Psoas muscle (tissue), 8 donors: ENCODE measurements around the gene ARHGAP21. TPM values are rescaled to one million over a fixed set of nuclear protein-coding genes. Genes with fewer than 3 reads are reported as not detected.
"Not testable (repeated sequence)": the region's sequence is repeated elsewhere in the genome, so short reads cannot be mapped to it uniquely, and the experiment has no call there.

Experiments
- ATAC-seq, 4 donors: fragments of 200-7000 bp; cut with Tn5 transposase; one replicate each; pipeline ENCODE4 v1.9.1; 2020; ENCODE audit warnings: moderate library complexity in 3 of 4, mild to moderate bottlenecking in 2 of 4
- DNase-seq, 2 donors: peaks; one replicate each; pipeline ENCODE4 v3.0.0-alpha.2; 2020
- H3K27ac ChIP-seq: fragments of 200-600 bp; one replicate; pipeline ENCODE4 v1.8.0; 2022
- H3K27me3 ChIP-seq, 3 donors: fragments of 200-600 bp in 1 of 3; one replicate each; pipeline versions ENCODE4 v1.6.1 to v1.8.0; 2013 to 2022; ENCODE audit warnings: low read length in 2 of 3, mild to moderate bottlenecking in 2 of 3, moderate library complexity in 1 of 3; ENCODE audit not compliant: insufficient read depth in 3 of 3
- H3K36me3 ChIP-seq, 2 donors: fragments of 200-600 bp in 1 of 2; one replicate each; pipeline versions ENCODE4 v1.6.1 to v1.8.0; 2013 to 2022; ENCODE audit warnings: low read depth in 1 of 2, mild to moderate bottlenecking in 1 of 2, moderate library complexity in 1 of 2; ENCODE audit not compliant: insufficient read depth in 1 of 2
- H3K4me1 ChIP-seq: fragments of 200-600 bp; one replicate; pipeline ENCODE4 v1.8.0; 2022
- H3K4me3 ChIP-seq: fragments of 200-600 bp; one replicate; pipeline ENCODE4 v1.8.0; 2022; ENCODE audit warnings: mild to moderate bottlenecking
- H3K9me3 ChIP-seq: fragments of 200-600 bp; one replicate; pipeline ENCODE4 v1.8.0; 2022
- WGBS, 3 donors: extraction: QIAGEN DNeasy Blood & Tissue Kit; methylation state at CpG; one replicate each; pipeline versions ENCODE4 v1.1.6 to v1.1.7; 2013; 5-methylcytosine and 5-hydroxymethylcytosine counted together
- intact Hi-C, 2 donors: fragments of 100-400 bp; cut with DNase I; formaldehyde crosslinking; loops; one replicate each; pipeline versions ENCODE4 v1.11.0 to v1.14.2; 2022
- polyA plus RNA-seq, 3 donors: library from polyadenylated mRNA; stranded (reverse); fragments of 200-250 nt; gene quantifications; one replicate each; pipeline ENCODE4 v1.2.3, GENCODE V29; 2013
- total RNA-seq, 4 donors: library from RNA; stranded (reverse); fragmentation: NEBNext Ultra II Directional in 2 of 4; extraction: Animal tissue kit (Norgen Biotek cat#: 25700) in 2 of 4; gene quantifications; one replicate each; pipeline versions ENCODE4 v1.2.1 to v1.2.4, GENCODE V29; 2021 to 2023
- TF ChIP-seq, protein P1 (sequence below): fragments of 200-600 bp; IDR thresholded peaks from one replicate; pipeline ENCODE4 v1.8.0; 2022; ENCODE audit warnings: antibody characterized with exemption
- donor health status: healthy with polysubstance abuse.
- donor health status: DM: no; HTN: no; CAD: no; lungs with moderate emphysema.
- donor health status: Bipolar disorder and iron deficiency.
- donor health status: healthy.
- donor health status: DM: yes; HTN: yes; CAD: no.
- donor health status: DM: no; HTN: no; CAD: no.
- donor health status: DM: no; HTN: no; CAD: no.
- donor health status: DM: yes; HTN: yes; CAD: no.

ARHGAP21 gene
- total and polyA plus RNA-seq, 7 donors: 16.1 to 44.7 (median 34.2) TPM

DNA sequence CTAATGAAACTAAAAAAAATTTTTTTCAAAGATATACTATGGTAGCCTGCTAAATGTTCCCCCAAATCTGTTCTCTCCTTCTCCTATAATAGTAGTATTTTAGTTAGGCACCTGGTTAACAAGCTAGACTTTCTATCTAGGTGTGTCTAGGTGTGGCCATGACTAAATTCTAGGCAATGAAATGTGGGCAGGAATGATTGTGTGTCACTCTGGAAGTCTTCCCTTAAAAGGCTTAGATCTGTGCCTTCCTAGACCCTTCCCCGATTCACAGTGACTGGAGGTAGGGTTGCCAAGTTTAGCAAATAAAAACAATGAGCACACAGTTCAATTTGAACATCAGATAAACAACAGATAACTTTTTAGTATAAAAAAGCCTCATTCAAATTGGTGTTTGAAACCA is 8.3 kb upstream of the ARHGAP21 start:
- Histone ChIP-seq H3K36me3 (no peaks in the 10 kb centered on the region), H3K27me3 (no peaks in the 10 kb centered on the region), H3K4me1 (no peaks in the 10 kb centered on the region), H3K9me3 (no peaks in the 10 kb centered on the region), H3K27ac (no peak overlapping the region), H3K4me3 (no peak overlapping the region)
- TF ChIP-seq, protein P1, sequence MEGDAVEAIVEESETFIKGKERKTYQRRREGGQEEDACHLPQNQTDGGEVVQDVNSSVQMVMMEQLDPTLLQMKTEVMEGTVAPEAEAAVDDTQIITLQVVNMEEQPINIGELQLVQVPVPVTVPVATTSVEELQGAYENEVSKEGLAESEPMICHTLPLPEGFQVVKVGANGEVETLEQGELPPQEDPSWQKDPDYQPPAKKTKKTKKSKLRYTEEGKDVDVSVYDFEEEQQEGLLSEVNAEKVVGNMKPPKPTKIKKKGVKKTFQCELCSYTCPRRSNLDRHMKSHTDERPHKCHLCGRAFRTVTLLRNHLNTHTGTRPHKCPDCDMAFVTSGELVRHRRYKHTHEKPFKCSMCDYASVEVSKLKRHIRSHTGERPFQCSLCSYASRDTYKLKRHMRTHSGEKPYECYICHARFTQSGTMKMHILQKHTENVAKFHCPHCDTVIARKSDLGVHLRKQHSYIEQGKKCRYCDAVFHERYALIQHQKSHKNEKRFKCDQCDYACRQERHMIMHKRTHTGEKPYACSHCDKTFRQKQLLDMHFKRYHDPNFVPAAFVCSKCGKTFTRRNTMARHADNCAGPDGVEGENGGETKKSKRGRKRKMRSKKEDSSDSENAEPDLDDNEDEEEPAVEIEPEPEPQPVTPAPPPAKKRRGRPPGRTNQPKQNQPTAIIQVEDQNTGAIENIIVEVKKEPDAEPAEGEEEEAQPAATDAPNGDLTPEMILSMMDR: no peak
- no peak for DNase-seq
- no peak for ATAC-seq
- intact Hi-C loops: no loop called here
- WGBS, 3 donors: 77 to 87% (median 84%) methylated on average over 1 of the region's 1 CpG

DNA sequence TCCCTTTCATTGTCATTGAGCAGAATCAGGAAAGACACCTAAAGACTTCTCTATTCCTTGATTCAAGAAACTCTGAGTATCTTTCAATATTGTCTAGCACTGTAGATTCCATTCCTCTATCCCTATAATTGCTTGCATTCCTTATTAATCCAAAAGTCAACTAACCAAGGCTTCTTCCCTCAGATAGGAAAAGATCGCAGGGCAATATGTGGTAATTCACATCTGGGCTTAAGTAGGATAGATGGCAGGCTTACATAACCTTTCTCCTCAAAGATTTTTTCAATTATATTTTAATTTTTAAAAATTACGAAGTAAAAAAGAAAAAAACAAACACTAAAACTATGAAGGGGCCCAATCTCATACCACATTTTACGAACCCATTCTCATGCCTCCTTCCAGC is 7.1 kb upstream of the ARHGAP21 start:
- H3K4me1 ChIP-seq: no peaks in the 10 kb centered on the region
- TF ChIP-seq, protein P1: no peak
- H3K27ac ChIP-seq: no peak overlapping the region
- ATAC-seq (no peak), DNase-seq (no peak)
- no peak overlapping the region for H3K4me3 ChIP-seq
- H3K27me3 ChIP-seq: no peaks in the 10 kb centered on the region
- no peaks in the 10 kb centered on the region for H3K9me3 ChIP-seq
- H3K36me3 ChIP-seq: no peaks in the 10 kb centered on the region
- WGBS, 3 donors: 95 to 99% (median 99%) methylated on average over 3 of the region's 3 CpGs
- intact Hi-C loops: no loop called here

DNA sequence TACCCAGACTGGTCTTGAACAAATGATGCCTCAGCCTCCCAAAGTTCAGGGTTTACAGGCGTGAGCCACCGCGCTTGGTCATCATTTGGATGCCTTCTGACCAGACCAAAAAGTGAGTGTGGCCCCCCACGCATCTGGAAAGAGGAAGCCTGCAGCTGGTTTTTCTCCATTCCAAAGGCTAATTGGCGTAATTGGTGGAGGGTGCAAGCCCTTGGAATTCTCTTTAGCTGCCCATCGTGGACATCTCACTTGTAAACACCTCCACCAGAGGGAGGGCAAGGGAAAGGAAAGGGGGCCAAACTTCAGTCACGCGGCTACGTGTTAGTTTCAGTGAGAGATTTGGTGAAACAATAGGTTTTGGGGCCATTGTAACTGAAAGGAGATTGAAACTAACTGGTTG is 4.1 kb upstream of the ARHGAP21 start:
- intact Hi-C loops: loop anchor here (10.0 kb wide), 2 partner anchors 287 to 357 kb away; partner anchors contain the start of genes ENKUR (in 1 of the 2) and THNSL1 (in 1 of the 2)
- 79% methylated on average over 9 of the region's 9 CpGs for WGBS, 3 donors
- no peak overlapping the region for H3K4me3 ChIP-seq
- H3K9me3 ChIP-seq: no peaks in the 10 kb centered on the region
- no peaks in the 10 kb centered on the region for H3K4me1 ChIP-seq
- no peaks in the 10 kb centered on the region for H3K36me3 ChIP-seq
- no peak for ATAC-seq
- TF ChIP-seq, protein P1: no peak
- no peaks in the 10 kb centered on the region for H3K27me3 ChIP-seq
- no peak for DNase-seq
- H3K27ac ChIP-seq: no peak overlapping the region

DNA sequence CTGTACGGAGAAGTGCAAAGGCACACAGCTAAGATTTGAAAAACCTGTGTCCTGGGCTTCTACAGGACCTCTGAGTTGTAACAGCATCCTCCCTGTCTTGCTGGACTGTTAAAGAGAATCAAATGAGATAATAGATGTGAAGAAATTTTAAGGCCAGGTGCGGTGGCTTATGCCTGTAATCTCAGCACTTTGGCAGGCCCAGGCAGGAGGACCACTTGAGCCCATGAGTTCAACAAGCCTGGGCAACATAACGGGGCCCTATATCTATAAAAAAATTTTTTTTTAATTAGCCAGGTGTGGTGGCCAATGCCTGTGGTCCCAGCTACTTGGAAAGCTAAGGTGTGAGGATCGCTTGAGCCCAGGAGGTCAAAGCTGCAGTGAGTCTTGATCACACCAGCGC is 2.9 kb upstream of the ARHGAP21 start:
- Histone ChIP-seq H3K27me3 (no peaks in the 10 kb centered on the region), H3K27ac (no peak overlapping the region), H3K4me1 (no peaks in the 10 kb centered on the region), H3K9me3 (no peaks in the 10 kb centered on the region), H3K36me3 (no peaks in the 10 kb centered on the region), H3K4me3 (no peak overlapping the region)
- 95 to 99% (median 96%) methylated on average over 5 of the region's 5 CpGs for WGBS, 3 donors
- TF ChIP-seq, protein P1: no peak
- intact Hi-C loops: loop anchor here (10.0 kb wide), 2 partner anchors 288 to 358 kb away; partner anchors contain the start of genes ENKUR (in 1 of the 2) and THNSL1 (in 1 of the 2)
- DNase-seq: no peak
- ATAC-seq: no peak

DNA sequence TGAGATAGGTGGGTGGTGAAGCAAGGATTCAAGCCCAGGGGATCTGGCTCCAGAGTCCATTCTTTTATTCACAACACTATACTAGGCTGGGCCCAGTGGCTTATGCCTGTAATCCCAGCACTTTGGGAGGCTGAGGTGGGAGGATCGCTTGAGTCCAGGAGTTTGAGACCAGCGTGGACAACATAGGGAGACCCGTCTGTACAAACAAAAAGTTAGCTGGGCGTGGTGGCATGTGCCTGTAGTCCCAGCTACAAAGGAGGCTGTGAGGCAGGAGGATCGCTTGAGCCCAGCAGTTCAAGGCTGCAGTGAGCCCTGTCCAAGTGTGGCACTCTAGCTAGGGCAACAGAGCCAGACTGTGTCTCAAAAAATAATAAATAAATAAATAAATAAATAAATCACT is 2.3 kb upstream of the ARHGAP21 start:
- intact Hi-C loops: loop anchor here (10.0 kb wide), 2 partner anchors 289 to 359 kb away; partner anchors contain the start of genes ENKUR (in 1 of the 2) and THNSL1 (in 1 of the 2)
- DNase-seq, ATAC-seq, H3K9me3 ChIP-seq, H3K27me3 ChIP-seq, H3K27ac ChIP-seq, H3K36me3 ChIP-seq, H3K4me1 ChIP-seq, H3K4me3 ChIP-seq: not testable (repeated sequence)
- WGBS, 3 donors: 98 to 99% (median 98%) methylated on average over 5 of the region's 5 CpGs
